RWPE2 (cell line): Measurements from ENCODE around the gene GNAQ.
"Not testable (repeated sequence)": the region's sequence is repeated elsewhere in the genome, so short reads cannot be mapped to it uniquely, and the experiment has no call there.

Experiments
- ATAC-seq: fragments of 200-7000 bp; cut with Tn5 transposase; 3 replicates; pipeline ENCODE4 v1.9.1; 2021; ENCODE audit warnings: low read depth
- DNase-seq: peaks from one replicate; pipeline ENCODE4 v3.0.0-alpha.2; 2020; ENCODE audit warnings: low spot score
- H3K27ac ChIP-seq: fragments of 450-650 bp; 2 replicates; pipeline ENCODE4 v1.5.1; 2017; ENCODE audit warnings: mild to moderate bottlenecking; ENCODE audit not compliant: poor library complexity, severe bottlenecking
- H3K27me3 ChIP-seq: fragments of 250-450 bp; sonication (Bioruptor Pico); 2 replicates; pipeline ENCODE4 v1.5.1; 2021; ENCODE audit warnings: mild to moderate bottlenecking, moderate library complexity; ENCODE audit not compliant: insufficient read depth, poor library complexity, severe bottlenecking
- H3K36me3 ChIP-seq: fragments of 250-450 bp; sonication (Bioruptor Pico); 2 replicates; pipeline ENCODE4 v1.5.1; 2020; ENCODE audit warnings: low read depth, mild to moderate bottlenecking, moderate library complexity
- H3K4me1 ChIP-seq: fragments of 250-450 bp; sonication (Bioruptor Pico); 2 replicates; pipeline ENCODE4 v1.5.1; 2021; ENCODE audit warnings: mild to moderate bottlenecking, moderate library complexity; ENCODE audit not compliant: insufficient read depth, poor library complexity, severe bottlenecking
- H3K4me3 ChIP-seq: fragments of 250-450 bp; sonication (Bioruptor Pico); 2 replicates; pipeline ENCODE4 v1.5.1; 2021; ENCODE audit warnings: mild to moderate bottlenecking, moderate library complexity; ENCODE audit not compliant: severe bottlenecking
- H3K9me3 ChIP-seq: fragments of 250-450 bp; sonication (Bioruptor Pico); 2 replicates; pipeline ENCODE4 v1.5.1; 2021; ENCODE audit warnings: mild to moderate bottlenecking, moderate library complexity; ENCODE audit not compliant: severe bottlenecking
- TF ChIP-seq, protein P1 (sequence below): fragments of 450-650 bp; IDR thresholded peaks from one replicate; pipeline ENCODE4 v1.5.1; 2017; ENCODE audit warnings: mild to moderate bottlenecking, moderate library complexity; ENCODE audit not compliant: poor library complexity, severe bottlenecking

The GNAQ gene

DNA sequence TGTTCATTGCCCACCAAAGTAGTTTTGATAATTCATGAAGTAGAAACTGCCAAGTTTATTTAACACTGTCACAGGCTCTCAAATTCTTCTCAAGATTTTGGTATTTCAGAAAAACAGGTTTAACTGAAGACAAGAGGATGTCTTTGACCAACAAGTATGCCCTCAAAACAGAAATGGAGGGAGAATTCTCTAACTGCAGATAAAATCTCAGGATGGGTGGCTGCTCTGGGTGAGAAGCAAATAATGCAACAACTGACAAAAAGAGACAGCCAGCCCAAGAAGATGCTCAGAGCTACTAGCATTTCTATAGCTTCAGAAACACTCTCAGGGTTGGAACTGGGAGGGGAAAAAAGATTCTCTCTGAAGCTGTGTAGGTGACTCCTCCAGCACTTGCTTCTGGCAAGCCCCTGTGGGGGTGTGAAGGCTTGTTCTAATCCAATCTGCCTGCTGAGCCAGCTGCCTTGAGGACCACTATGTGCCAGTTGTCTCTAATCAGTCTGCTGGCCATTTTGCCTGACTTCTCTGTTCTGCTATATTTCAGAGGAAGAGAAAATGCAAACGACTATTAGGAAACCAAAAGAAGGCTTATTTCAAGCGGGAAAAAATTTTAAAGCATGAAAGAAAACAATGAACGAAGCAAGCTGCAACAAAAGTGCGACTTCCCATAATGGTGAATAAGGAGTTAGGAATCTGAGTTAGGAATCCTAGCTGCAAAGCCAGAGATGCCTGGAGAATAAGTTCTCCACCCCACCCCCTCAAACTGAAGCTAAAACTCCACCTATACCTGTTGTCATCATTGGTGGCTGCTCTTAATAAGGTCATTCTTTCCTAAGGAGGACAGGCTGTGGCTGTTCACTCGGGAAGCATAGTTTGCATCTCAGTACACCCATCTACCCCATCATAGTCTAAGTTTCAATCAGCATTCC is 147.5 kb downstream of the GNAQ start:
- no peaks in the 10 kb centered on the region for H3K27me3 ChIP-seq
- ATAC-seq: peak; percentile 78
- no peak overlapping the region for H3K4me3 ChIP-seq
- TF ChIP-seq, protein P1, sequence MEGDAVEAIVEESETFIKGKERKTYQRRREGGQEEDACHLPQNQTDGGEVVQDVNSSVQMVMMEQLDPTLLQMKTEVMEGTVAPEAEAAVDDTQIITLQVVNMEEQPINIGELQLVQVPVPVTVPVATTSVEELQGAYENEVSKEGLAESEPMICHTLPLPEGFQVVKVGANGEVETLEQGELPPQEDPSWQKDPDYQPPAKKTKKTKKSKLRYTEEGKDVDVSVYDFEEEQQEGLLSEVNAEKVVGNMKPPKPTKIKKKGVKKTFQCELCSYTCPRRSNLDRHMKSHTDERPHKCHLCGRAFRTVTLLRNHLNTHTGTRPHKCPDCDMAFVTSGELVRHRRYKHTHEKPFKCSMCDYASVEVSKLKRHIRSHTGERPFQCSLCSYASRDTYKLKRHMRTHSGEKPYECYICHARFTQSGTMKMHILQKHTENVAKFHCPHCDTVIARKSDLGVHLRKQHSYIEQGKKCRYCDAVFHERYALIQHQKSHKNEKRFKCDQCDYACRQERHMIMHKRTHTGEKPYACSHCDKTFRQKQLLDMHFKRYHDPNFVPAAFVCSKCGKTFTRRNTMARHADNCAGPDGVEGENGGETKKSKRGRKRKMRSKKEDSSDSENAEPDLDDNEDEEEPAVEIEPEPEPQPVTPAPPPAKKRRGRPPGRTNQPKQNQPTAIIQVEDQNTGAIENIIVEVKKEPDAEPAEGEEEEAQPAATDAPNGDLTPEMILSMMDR: no peak
- H3K27ac ChIP-seq: peak overlapping the region; percentile 94
- H3K9me3 ChIP-seq: no peaks in the 10 kb centered on the region
- no peak for DNase-seq
- no peaks in the 10 kb centered on the region for H3K36me3 ChIP-seq
- peaks cover 42% of the 10 kb centered on the region for H3K4me1 ChIP-seq

DNA sequence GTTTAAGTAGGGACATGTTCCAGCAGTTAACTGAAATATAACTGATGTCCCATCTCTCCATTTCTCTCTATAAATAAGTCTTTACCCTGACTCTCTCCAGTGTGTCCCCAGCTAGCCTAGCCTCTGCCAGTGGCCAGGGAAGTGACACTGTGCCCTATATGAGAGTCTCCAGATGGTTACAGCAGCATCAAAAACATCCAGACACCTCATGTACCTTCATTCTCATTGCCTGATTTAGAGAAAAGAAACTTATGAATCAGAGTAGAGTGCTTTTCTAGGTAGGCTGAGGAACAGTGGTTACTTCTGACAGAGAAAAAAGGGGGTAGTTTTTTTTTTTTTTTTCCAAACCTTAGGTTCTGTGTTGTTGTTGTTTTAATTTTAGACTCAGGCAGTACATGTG is 148.5 kb downstream of the GNAQ start:
- Histone ChIP-seq H3K9me3 (no peaks in the 10 kb centered on the region), H3K36me3 (no peaks in the 10 kb centered on the region), H3K4me3 (no peak overlapping the region), H3K27ac (peak overlapping the region; percentile 94), H3K4me1 (peaks cover 44% of the 10 kb centered on the region), H3K27me3 (no peaks in the 10 kb centered on the region)
- ATAC-seq (no peak), DNase-seq (no peak)
- TF ChIP-seq, protein P1: no peak

DNA sequence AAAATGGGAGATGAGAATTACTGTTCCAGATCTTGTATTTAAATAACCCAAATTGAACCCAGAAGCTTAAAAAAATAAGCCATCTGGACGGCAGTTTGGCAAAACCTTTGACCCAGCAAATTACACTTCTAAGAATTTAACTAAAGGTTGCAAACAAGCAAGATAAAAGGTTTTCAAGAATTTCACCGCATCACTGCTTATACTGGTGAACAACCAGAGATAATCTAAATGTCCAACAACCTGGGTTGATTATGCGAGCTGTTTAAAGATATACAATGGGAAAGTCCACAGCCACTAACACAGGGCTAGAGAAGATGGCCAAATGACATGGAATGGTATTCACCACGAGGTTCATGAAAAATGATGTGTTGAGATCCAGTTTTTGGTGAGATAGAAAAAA is 149.3 kb downstream of the GNAQ start:
- Histone ChIP-seq H3K4me3 (no peak overlapping the region), H3K27me3 (no peaks in the 10 kb centered on the region), H3K27ac (peak overlapping the region; percentile 94), H3K9me3 (no peaks in the 10 kb centered on the region), H3K36me3 (no peaks in the 10 kb centered on the region), H3K4me1 (peaks cover 38% of the 10 kb centered on the region)
- ATAC-seq (no peak), DNase-seq (no peak)
- TF ChIP-seq, protein P1: no peak

DNA sequence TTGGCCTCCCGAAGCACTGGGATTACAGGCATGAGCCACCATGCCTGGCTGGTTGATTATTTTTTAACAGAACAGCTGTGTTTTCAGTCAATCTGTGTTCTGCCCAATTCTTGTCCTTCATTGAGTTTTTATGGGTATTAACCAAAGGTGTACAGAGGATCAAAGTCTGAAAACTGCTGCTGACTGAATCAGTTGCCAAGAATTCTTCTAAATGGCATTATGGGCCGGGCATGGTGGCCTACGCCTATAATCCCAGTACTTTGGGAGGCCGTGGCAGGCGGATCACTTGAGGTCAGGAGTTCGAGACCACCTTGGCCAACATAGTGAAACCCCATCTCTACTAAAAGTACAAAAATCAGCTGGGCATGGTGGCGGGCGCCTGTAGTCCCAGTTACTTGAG is 150.0 kb downstream of the GNAQ start:
- H3K27ac ChIP-seq, H3K36me3 ChIP-seq, DNase-seq, H3K9me3 ChIP-seq, H3K27me3 ChIP-seq, ATAC-seq, H3K4me3 ChIP-seq: not testable (repeated sequence)
- peaks cover 41% of the 10 kb centered on the region for H3K4me1 ChIP-seq

DNA sequence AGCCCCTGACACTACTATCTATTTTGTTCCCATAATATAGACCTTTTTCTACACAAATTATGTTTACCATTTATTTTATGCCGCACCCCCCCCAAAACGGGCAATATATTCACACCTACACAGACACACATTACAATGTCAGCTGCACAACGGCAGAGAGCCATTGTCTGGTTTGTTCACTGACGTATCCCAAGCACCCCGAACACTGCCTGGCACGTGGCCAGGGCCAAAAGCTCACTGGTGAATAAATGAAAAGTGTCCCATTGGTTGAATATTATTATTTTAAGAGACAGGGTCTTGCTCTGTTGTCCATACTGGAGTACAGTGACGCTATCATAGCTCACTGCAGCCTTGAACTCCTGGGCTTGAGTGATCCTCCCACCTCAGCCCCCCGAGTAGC is 150.5 kb downstream of the GNAQ start:
- H3K36me3 ChIP-seq: no peaks in the 10 kb centered on the region
- H3K4me1 ChIP-seq: peaks cover 43% of the 10 kb centered on the region
- ATAC-seq (no peak), DNase-seq (no peak)
- no peaks in the 10 kb centered on the region for H3K27me3 ChIP-seq
- TF ChIP-seq, protein P1: no peak
- no peak overlapping the region for H3K27ac ChIP-seq
- H3K4me3 ChIP-seq: no peak overlapping the region
- H3K9me3 ChIP-seq: no peaks in the 10 kb centered on the region
